22Rv1 (cell line): ENCODE results near the gene HCFC1.

Experiments
- H3K27ac ChIP-seq: fragments of 450-650 bp; 2 replicates; pipeline ENCODE4 v1.5.1; 2017
- ZFX ChIP-seq: fragments of 450-650 bp; IDR thresholded peaks from 2 replicates; pipeline ENCODE4 v1.6.1; 2017; ENCODE audit warnings: antibody characterized with exemption, borderline replicate concordance
- TF ChIP-seq, protein P1 (sequence below): fragments of 450-650 bp; IDR thresholded peaks from 2 replicates; pipeline ENCODE4 v1.5.1; 2017; ENCODE audit warnings: mild to moderate bottlenecking

The HCFC1 gene

DNA sequence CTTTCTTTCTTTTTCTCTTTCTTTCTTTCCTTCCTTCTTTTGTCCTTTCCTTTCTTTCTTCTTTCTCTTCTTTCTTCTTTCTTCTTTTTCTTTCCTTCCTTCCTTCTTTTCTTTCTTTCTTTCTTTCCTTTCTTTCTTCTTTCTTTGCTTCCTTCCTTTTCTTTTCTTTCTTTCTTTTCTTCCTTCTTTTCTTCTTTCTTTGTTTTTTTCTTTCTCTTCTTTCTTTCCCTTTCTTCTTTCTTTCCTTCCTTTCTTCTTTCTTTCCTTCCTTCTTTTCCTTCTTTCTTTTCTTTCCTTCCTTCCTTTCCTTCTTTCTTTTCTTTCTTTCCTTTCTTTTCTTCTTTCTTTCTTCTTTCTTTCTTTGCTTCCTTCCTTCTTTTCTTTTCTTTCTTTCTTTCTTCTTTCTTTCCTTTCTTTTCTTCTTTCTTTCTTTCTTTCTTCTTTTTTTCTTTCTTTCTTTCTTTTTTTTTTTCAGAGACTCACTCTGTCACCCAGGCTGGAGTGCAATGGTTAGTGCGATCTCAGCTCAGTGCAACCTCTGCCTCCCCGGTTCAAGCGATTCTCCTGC, 19.5 kb upstream of the HCFC1 start:
- TF ChIP-seq, protein P1, sequence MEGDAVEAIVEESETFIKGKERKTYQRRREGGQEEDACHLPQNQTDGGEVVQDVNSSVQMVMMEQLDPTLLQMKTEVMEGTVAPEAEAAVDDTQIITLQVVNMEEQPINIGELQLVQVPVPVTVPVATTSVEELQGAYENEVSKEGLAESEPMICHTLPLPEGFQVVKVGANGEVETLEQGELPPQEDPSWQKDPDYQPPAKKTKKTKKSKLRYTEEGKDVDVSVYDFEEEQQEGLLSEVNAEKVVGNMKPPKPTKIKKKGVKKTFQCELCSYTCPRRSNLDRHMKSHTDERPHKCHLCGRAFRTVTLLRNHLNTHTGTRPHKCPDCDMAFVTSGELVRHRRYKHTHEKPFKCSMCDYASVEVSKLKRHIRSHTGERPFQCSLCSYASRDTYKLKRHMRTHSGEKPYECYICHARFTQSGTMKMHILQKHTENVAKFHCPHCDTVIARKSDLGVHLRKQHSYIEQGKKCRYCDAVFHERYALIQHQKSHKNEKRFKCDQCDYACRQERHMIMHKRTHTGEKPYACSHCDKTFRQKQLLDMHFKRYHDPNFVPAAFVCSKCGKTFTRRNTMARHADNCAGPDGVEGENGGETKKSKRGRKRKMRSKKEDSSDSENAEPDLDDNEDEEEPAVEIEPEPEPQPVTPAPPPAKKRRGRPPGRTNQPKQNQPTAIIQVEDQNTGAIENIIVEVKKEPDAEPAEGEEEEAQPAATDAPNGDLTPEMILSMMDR = no peak
- TF ChIP-seq ZFX = no peak
- no peak overlapping the region for H3K27ac ChIP-seq

DNA sequence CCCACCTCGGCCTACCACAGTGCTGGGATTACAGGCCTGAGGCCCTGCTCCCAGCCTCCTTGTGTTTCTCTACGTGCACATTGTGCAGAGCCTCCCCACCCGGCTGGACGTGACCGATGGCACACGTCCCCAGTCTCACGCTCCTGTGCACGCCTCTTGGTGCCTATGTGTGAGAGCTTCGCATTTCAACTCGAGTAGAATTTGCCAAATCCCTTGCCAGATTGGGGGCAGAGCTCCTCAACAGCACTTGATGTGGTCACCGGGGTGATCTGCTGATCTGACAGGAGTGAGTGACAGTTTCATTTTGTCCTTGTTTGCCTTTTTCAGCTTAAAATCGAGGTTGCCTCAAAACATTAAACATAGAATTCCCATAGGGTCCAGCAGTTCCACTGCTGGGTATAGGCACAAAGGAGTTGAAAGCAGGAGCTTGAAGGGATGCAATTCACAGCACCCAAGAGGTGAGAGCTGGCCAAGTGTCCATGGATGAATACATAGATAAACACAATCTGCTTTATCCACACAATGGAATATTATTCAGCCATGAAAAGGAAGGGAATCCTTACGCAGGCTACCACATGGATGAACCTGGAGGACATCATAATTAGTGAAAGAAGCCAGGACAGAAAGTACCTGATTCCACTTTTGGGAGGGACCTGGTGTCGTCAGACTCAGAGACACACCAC, 18.5 kb upstream of the HCFC1 start:
- TF ChIP-seq, protein P1 = no peak
- TF ChIP-seq ZFX = no peak
- no peak overlapping the region for H3K27ac ChIP-seq

DNA sequence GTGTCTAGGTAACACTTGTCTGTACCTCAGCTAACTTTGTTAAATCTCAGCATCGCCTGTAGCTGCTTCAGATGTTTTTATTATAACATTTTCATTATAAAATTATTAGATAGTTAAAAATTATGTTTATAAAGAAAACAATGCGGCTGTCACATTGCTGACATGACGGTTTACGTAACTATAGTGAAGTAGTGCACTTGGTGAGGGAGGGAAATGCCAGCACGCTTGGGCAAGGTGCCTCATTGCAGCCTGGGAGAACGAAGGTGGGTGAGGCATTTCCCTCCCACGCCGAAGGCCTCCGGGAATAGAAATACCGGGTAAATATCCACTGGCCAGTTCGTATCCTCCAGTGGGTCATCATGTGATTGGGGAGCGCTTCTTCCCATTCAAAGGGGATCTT, 16.9 kb upstream of the HCFC1 start:
- TF ChIP-seq ZFX = no peak
- TF ChIP-seq, protein P1 = no peak
- no peak overlapping the region for H3K27ac ChIP-seq

DNA sequence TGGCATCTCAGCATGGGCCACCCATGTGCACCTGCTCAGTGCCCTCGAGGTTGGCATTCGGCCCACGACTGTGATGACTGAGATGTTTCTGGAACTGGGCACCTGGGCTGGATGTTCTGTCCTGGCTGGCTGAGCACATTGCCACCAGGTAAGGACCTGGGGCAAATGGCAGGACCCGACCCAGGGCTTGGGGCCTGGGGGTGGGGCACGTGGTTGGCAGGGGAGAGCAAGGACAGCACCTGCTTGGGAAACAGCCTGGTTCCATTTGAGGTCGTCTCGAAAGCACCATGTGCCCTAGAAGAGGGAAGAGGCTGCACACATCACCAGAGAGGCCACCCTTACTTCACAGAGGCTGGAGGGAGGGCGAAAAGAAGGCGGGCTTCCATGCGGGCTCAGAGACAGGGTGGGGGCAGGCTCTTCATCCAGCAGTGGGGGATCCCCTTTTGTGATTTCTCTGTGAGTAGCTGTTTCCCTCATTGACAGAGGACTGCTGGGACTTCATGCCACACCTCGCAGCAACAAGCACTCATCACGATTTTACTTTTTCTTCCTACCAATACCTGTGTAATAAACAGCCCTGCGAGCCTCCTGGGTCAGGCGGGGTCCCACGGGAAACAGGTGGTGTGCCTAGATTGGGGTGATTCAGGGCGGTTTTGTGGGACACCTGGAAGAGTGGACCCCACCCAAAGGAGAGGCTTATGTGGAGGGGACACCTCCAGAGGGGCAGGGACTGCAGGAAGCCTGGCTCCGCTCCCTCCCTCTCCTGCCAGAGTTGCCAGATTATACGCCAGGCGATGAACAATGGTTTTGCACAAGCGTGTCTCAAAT, 12.9 kb upstream of the HCFC1 start:
- TF ChIP-seq ZFX = no peak
- TF ChIP-seq, protein P1 = no peak
- H3K27ac ChIP-seq = no peak overlapping the region

DNA sequence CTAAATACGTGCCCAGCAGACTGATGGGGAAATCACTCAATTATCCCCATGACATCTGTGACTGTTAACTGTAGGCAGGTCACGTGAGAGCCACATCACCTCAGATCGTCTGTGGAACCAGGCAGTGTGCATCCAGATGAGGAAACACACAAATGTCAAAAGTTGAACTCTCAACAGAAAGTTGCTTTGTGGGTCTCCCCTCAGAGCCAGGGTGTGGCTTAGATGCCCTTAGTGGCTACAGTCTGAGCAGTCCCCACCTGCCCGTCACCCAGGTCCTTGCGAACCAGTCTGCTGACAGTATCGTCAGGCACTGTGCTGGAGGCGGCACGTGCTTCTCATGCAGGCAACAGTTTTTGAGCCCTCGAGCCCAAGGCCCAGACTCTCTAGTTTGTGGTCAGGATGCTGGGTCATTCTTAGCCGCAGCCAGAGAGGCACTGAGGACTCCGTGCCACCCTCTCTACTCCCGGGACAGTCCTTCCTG, 11.7 kb upstream of the HCFC1 start:
- no peak for TF ChIP-seq ZFX
- TF ChIP-seq, protein P1 = no peak
- no peak overlapping the region for H3K27ac ChIP-seq

DNA sequence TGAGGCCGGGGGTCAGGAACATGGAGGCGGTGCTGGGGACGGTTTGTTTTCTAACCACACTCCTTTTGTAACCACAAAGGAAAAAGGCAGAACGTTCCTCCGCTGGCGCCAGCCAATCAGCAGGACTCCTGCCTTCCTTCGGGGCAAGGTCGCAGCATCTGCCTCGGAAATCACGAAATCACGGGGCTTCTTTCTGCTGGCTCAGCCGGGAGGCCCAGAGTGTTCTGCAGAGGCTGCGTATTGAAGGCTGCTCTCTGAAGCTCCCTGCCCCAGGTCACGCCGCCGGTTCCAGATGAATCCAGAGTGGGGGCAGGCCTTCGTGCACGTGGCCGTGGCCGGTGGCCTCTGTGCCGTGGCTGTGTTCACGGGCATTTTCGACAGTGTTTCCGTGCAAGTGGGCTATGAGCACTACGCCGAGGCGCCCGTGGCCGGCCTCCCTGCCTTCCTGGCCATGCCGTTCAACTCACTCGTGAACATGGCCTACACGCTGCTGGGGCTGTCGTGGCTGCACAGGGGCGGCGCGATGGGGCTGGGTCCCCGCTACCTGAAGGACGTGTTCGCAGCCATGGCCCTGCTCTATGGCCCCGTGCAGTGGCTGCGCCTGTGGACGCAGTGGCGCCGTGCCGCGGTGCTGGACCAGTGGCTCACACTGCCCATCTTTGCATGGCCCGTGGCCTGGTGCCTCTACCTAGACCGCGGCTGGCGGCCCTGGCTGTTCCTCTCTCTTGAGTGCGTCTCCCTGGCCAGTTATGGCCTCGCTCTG, 10.3 kb upstream of the HCFC1 start:
- TF ChIP-seq ZFX = no peak
- TF ChIP-seq, protein P1 = no peak
- H3K27ac ChIP-seq = no peak overlapping the region
